Gastrocnemius medialis (tissue), 4 donors: ENCODE data around the gene DHCR24.

Experiments
- POLR2A ChIP-seq, 2 donors: fragments of 450-650 bp; IDR thresholded peaks; one replicate each; pipeline ENCODE4 v1.6.1; 2017; ENCODE audit warnings: antibody characterized with exemption in 2 of 2, mild to moderate bottlenecking in 2 of 2, moderate library complexity in 2 of 2
- TF ChIP-seq, protein P1 (sequence below), 5 experiments: fragments of 450-650 bp in 3 of 5; fragments of 200-600 bp in 2 of 5; sonication (generic) in 2 of 5; IDR thresholded peaks in 4 of 5; conservative IDR thresholded peaks in 1 of 5; 1 replicate in 4 of 5; 2 replicates in 1 of 5; pipeline ENCODE4 v1.5.1; 2016 to 2019; ENCODE audit warnings: antibody characterized with exemption in 5 of 5, mild to moderate bottlenecking in 3 of 5, moderate library complexity in 3 of 5

- TF ChIP-seq, protein P1, sequence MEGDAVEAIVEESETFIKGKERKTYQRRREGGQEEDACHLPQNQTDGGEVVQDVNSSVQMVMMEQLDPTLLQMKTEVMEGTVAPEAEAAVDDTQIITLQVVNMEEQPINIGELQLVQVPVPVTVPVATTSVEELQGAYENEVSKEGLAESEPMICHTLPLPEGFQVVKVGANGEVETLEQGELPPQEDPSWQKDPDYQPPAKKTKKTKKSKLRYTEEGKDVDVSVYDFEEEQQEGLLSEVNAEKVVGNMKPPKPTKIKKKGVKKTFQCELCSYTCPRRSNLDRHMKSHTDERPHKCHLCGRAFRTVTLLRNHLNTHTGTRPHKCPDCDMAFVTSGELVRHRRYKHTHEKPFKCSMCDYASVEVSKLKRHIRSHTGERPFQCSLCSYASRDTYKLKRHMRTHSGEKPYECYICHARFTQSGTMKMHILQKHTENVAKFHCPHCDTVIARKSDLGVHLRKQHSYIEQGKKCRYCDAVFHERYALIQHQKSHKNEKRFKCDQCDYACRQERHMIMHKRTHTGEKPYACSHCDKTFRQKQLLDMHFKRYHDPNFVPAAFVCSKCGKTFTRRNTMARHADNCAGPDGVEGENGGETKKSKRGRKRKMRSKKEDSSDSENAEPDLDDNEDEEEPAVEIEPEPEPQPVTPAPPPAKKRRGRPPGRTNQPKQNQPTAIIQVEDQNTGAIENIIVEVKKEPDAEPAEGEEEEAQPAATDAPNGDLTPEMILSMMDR (IDR thresholded peaks at IDR 0.05 in 4 of 5, conservative IDR thresholded peaks at IDR 0.05 in 1 of 5), result no peak
- no peak for TF ChIP-seq POLR2A (IDR thresholded peaks at IDR 0.05)
These were observed 85.9 kb downstream of the DHCR24 start, which contains the start of gene TTC22 for GRCh38 chr1:54800899-54801759.
